Activated naive CD8-positive, alpha-beta T cell treated with anti-CD3 and anti-CD28 coated beads, Interleukin-2, amount 50 U/mL, for 16 hours (primary cell): ENCODE measurements around the gene SLC9C1.

Experiments used
- DNase-seq: peaks from one replicate; pipeline ENCODE4 v3.0.0-alpha.2; 2020; ENCODE audit warnings: low read depth, low spot score

Gene SLC9C1

GRCh38 chr3:112114576-112115160 lies 179.3 kb downstream of the SLC9C1 start:
- no peak for DNase-seq

GRCh38 chr3:112111785-112112402 lies 182.1 kb downstream of the SLC9C1 start:
- DNase-seq, result peak; percentile 5

- DNase-seq, result no peak
Measured at GRCh38 chr3:112109322-112109721, 184.7 kb downstream of the SLC9C1 start.

- no peak for DNase-seq
Measured at GRCh38 chr3:112104774-112105173, 189.2 kb downstream of the SLC9C1 start.

GRCh38 chr3:112101916-112102315 lies 192.1 kb downstream of the SLC9C1 start:
- DNase-seq, result no peak

GRCh38 chr3:112097378-112097777 lies 196.6 kb downstream of the SLC9C1 start:
- DNase-seq, result no peak

GRCh38 chr3:112096176-112096575 lies 197.8 kb downstream of the SLC9C1 start:
- DNase-seq, result no peak

- no peak for DNase-seq
Measured at GRCh38 chr3:112095731-112096130, 198.3 kb downstream of the SLC9C1 start.

- no peak for DNase-seq
Measured at GRCh38 chr3:112093180-112093522, 200.9 kb downstream of the SLC9C1 start.

GRCh38 chr3:112092496-112093179 lies 201.4 kb downstream of the SLC9C1 start:
- DNase-seq, result no peak

- DNase-seq, result no peak
Measured at GRCh38 chr3:112090887-112091586, 203.0 kb downstream of the SLC9C1 start.
